Effector memory CD4-positive, alpha-beta T cell (primary cell): ENCODE results near the gene HPCAL1.

Source experiments
- DNase-seq, 3 donors: peaks; one replicate each; pipeline ENCODE4 v3.0.0-alpha.2; 2020
- H3K27ac ChIP-seq: 2 replicates; pipeline ENCODE4 v1.7.0; 2013; ENCODE audit warnings: mild to moderate bottlenecking, low read length, moderate library complexity; ENCODE audit not compliant: insufficient read depth, poor library complexity, severe bottlenecking
- H3K27me3 ChIP-seq: replicated peaks from 2 replicates; pipeline ENCODE4 v1.7.0; 2013; ENCODE audit warnings: mild to moderate bottlenecking, low read length; ENCODE audit not compliant: insufficient read depth, control insufficient read depth, poor library complexity, severe bottlenecking
- H3K36me3 ChIP-seq: 2 replicates; pipeline ENCODE4 v1.7.0; 2013; ENCODE audit warnings: mild to moderate bottlenecking, low read length, moderate library complexity; ENCODE audit not compliant: control insufficient read depth, insufficient read depth
- H3K4me1 ChIP-seq: 2 replicates; pipeline ENCODE4 v1.7.0; 2013; ENCODE audit warnings: low read length, mild to moderate bottlenecking; ENCODE audit not compliant: control insufficient read depth, insufficient read depth, poor library complexity, severe bottlenecking
- H3K4me3 ChIP-seq: 2 replicates; pipeline ENCODE4 v1.7.0; 2013; ENCODE audit warnings: low read length, low read depth, mild to moderate bottlenecking; ENCODE audit not compliant: insufficient read depth, poor library complexity, severe bottlenecking
- H3K9me3 ChIP-seq: 2 replicates; pipeline ENCODE4 v1.7.0; 2013; ENCODE audit warnings: mild to moderate bottlenecking, low read length, moderate library complexity; ENCODE audit not compliant: control insufficient read depth

The HPCAL1 gene

GRCh38 chr2:10387033-10387432, 84.3 kb downstream of the HPCAL1 start:
- no peaks in the 10 kb centered on the region for H3K9me3 ChIP-seq
- peaks cover 30% of the 10 kb centered on the region for H3K4me1 ChIP-seq
- no peak overlapping the region for H3K4me3 ChIP-seq
- DNase-seq, result no peak
- H3K27ac ChIP-seq, result peak overlapping the region; percentile 10
- no peaks in the 10 kb centered on the region for H3K27me3 ChIP-seq
- no peaks in the 10 kb centered on the region for H3K36me3 ChIP-seq

GRCh38 chr2:10388954-10389560, 86.4 kb downstream of the HPCAL1 start:
- Histone ChIP-seq H3K27ac (no peak overlapping the region), H3K27me3 (no peaks in the 10 kb centered on the region), H3K36me3 (no peaks in the 10 kb centered on the region), H3K4me3 (no peak overlapping the region), H3K9me3 (no peaks in the 10 kb centered on the region), H3K4me1 (peaks cover 14% of the 10 kb centered on the region)
- no peak for DNase-seq

- Histone ChIP-seq H3K4me3 (no peak overlapping the region), H3K27ac (no peak overlapping the region), H3K27me3 (no peaks in the 10 kb centered on the region), H3K4me1 (peaks cover 13% of the 10 kb centered on the region), H3K36me3 (no peaks in the 10 kb centered on the region), H3K9me3 (no peaks in the 10 kb centered on the region)
- DNase-seq, result no peak
Measured at GRCh38 chr2:10389573-10389972, 86.9 kb downstream of the HPCAL1 start.

GRCh38 chr2:10390369-10390801, 87.7 kb downstream of the HPCAL1 start:
- no peaks in the 10 kb centered on the region for H3K36me3 ChIP-seq
- no peaks in the 10 kb centered on the region for H3K27me3 ChIP-seq
- H3K9me3 ChIP-seq, result no peaks in the 10 kb centered on the region
- no peak for DNase-seq
- peaks cover 13% of the 10 kb centered on the region for H3K4me1 ChIP-seq
- H3K4me3 ChIP-seq, result no peak overlapping the region
- no peak overlapping the region for H3K27ac ChIP-seq

GRCh38 chr2:10392100-10392499, 89.4 kb downstream of the HPCAL1 start:
- Histone ChIP-seq H3K27ac (no peak overlapping the region), H3K27me3 (no peaks in the 10 kb centered on the region), H3K36me3 (no peaks in the 10 kb centered on the region), H3K4me1 (peaks cover 3% of the 10 kb centered on the region), H3K9me3 (no peaks in the 10 kb centered on the region), H3K4me3 (no peak overlapping the region)
- no peak for DNase-seq

- Histone ChIP-seq H3K4me1 (peaks cover 3% of the 10 kb centered on the region), H3K27me3 (no peaks in the 10 kb centered on the region), H3K27ac (no peak overlapping the region), H3K4me3 (no peak overlapping the region), H3K36me3 (no peaks in the 10 kb centered on the region), H3K9me3 (no peaks in the 10 kb centered on the region)
- no peak for DNase-seq
Measured at GRCh38 chr2:10392548-10392947, 89.8 kb downstream of the HPCAL1 start.

GRCh38 chr2:10392951-10393639, 90.4 kb downstream of the HPCAL1 start:
- Histone ChIP-seq H3K4me1 (peaks cover 3% of the 10 kb centered on the region), H3K9me3 (no peaks in the 10 kb centered on the region), H3K27me3 (no peaks in the 10 kb centered on the region), H3K27ac (no peak overlapping the region), H3K36me3 (no peaks in the 10 kb centered on the region), H3K4me3 (no peak overlapping the region)
- no peak for DNase-seq

- Histone ChIP-seq H3K4me3 (no peak overlapping the region), H3K27ac (no peak overlapping the region), H3K36me3 (peaks cover 2% of the 10 kb centered on the region), H3K9me3 (no peaks in the 10 kb centered on the region), H3K27me3 (no peaks in the 10 kb centered on the region), H3K4me1 (peaks cover 3% of the 10 kb centered on the region)
- DNase-seq, result no peak
Measured at GRCh38 chr2:10393640-10393982, 90.9 kb downstream of the HPCAL1 start.

GRCh38 chr2:10395893-10396292, 93.2 kb downstream of the HPCAL1 start:
- H3K27me3 ChIP-seq, result no peaks in the 10 kb centered on the region
- H3K27ac ChIP-seq, result no peak overlapping the region

GRCh38 chr2:10396464-10396863, 93.8 kb downstream of the HPCAL1 start:
- peaks cover 10% of the 10 kb centered on the region for H3K4me1 ChIP-seq
- H3K27me3 ChIP-seq, result no peaks in the 10 kb centered on the region
- H3K4me3 ChIP-seq, result no peak overlapping the region
- H3K27ac ChIP-seq, result no peak overlapping the region
- H3K36me3 ChIP-seq, result peaks cover 12% of the 10 kb centered on the region
- no peaks in the 10 kb centered on the region for H3K9me3 ChIP-seq
- DNase-seq, result no peak

More at GRCh38 chr2:10395893-10396292, 93.2 kb downstream of the HPCAL1 start:
- Histone ChIP-seq H3K9me3 (no peaks in the 10 kb centered on the region), H3K4me1 (peaks cover 6% of the 10 kb centered on the region), H3K4me3 (no peak overlapping the region), H3K36me3 (peaks cover 12% of the 10 kb centered on the region)
- DNase-seq, result no peak
